GM19023 (cell line): ENCODE measurements around the gene TNFRSF1A.

ENCODE experiments used
- ATAC-seq: cut with Tn5 transposase; IDR thresholded peaks from one replicate; pipeline ENCODE4 v1.9.1; 2021; ENCODE audit warnings: mild to moderate bottlenecking, moderate library complexity; ENCODE audit not compliant: unreplicated experiment

Gene TNFRSF1A

DNA sequence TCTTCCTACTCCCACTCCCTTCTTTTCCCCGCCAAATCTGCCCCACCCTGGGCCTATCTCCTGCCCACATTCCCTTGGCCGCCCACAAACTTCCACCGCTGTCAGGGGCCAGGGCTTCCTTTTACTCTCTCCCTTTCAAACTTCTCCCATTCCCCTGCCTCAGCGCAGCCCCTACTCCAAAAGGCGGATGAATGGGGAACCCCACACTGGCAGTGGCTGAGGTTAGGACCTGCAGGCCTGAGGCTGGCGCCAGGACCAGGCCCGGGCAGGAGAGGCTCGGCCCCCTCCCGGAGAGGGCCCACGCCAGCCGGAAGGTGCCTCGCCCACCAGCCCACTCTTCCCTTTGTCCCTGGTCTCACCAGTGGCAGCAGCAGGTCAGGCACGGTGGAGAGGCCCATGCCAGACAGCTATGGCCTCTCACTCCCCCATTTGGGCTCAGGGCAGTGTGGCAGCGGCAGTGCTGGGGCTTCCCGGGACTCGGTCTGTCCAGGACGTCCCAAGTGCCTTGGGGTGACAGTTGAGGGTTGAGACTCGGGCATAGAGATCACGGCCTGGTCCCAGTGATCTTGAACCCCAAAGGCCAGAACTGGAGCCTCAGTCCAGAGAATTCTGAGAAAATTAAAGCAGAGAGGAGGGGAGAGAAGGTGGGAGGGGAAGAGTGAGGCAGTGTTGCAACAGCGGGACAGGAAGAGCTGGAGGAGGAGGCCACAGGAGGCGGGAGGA lies at the start of gene TNFRSF1A:
TSS of gene TNFRSF1A (minus strand) at position 660 of the 723 bp plus-strand sequence. CDS start at position 398, 262 bp downstream.
- peak; percentile 50 for ATAC-seq

DNA sequence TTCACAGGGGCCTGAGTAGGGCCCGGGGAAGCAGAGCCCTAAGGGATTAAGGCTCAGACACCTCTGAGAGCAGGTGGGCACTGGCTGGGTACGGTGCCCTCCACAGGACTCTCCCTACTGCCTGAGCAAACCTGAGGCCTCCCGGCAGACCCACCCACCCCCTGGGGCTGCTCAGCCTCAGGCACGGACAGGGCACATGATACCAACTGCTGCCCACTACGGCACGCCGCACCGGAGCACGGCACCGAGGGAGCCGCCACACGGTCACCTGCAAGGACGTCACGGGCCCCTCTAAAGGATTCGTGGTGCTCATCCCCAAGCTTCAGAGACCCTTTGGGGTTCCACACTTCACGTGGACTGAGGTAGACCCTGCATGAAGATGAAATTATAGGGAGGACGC lies 49.1 kb upstream of the TNFRSF1A start:
- no peak for ATAC-seq

DNA sequence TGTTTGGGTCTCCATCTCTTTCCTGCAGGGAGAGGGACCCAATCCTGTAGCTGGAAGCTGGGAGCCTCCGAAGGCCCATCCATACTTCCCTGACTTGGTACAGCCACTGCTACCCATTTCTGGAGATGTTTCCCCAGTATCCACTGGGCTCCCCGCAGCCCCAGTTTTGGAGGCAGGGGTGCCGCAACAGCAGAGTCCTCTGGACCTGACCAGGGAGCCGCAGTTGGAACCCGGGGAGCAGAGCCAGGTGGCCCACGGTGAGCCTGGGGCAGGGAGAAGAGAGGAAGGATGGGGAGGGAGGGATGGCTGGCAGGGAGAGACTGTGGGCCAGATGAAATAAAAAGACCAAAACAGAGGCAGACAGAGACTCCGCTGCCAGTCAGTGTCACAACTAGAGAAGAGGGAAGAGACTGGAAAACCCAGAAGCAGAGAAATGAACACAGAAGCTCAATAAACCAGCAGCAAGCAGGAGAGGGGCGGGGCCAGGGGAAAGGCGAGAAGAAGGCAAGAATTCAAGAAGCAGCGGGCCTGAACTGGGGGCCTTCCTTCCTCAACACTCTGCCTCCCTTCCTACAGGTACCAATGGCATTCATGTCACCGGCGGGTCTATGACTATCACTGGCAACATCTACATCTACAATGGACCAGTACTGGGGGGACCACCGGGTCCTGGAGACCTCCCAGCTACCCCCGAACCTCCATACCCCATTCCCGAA lies 48.4 kb upstream of the TNFRSF1A start:
- ATAC-seq = no peak

DNA sequence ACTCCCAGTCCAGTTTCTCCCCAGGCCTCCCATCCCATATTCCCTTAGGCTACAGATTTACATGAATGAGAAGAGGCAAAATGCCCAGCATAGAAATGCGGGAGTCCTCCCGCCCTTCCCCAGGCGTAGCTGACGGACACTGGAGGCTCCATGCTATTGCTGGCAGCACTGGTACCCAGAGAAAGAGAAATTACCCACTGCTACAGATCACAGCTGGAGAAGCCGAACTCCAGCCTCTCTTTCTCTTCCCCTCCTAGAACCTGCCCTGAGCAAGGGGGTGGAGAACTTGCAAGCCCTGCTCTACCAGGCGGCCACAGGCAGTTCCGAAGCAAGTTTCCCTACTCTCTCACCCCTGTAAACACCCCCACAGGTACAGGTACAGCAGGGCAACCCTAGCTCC lies 45.7 kb upstream of the TNFRSF1A start:
- no peak for ATAC-seq

DNA sequence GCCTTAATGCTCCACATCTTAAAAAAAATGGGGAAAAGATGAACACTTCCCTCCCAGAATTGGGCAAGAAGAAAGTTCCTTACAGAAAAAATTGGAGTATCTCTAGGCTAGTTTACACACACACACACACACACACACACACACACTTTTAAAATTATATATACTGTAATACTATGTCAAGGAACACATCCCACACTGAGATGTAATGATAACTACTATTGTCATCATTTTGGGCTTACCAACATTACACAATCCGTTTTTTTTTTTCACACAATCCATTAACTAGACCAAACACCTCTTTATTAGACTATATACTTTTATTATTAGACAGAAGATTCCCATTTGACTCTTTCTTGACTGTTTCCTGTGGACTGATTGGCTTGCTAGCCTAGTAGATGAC lies 44.6 kb upstream of the TNFRSF1A start:
- ATAC-seq = no peak

DNA sequence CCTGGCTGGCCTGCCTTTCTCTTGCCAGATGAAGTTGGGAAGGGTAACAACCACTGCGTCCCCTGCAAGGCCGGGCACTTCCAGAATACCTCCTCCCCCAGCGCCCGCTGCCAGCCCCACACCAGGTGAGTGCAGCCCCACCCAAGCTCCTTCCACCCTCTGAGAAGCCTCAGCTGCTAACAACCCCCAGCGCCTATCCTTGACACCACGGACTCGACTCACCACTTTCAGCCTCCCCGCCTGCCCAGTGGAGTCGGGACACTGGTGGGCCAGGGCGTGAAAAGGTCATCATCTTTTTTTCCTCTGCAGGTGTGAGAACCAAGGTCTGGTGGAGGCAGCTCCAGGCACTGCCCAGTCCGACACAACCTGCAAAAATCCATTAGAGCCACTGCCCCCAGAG lies 44.2 kb upstream of the TNFRSF1A start:
- no peak for ATAC-seq

DNA sequence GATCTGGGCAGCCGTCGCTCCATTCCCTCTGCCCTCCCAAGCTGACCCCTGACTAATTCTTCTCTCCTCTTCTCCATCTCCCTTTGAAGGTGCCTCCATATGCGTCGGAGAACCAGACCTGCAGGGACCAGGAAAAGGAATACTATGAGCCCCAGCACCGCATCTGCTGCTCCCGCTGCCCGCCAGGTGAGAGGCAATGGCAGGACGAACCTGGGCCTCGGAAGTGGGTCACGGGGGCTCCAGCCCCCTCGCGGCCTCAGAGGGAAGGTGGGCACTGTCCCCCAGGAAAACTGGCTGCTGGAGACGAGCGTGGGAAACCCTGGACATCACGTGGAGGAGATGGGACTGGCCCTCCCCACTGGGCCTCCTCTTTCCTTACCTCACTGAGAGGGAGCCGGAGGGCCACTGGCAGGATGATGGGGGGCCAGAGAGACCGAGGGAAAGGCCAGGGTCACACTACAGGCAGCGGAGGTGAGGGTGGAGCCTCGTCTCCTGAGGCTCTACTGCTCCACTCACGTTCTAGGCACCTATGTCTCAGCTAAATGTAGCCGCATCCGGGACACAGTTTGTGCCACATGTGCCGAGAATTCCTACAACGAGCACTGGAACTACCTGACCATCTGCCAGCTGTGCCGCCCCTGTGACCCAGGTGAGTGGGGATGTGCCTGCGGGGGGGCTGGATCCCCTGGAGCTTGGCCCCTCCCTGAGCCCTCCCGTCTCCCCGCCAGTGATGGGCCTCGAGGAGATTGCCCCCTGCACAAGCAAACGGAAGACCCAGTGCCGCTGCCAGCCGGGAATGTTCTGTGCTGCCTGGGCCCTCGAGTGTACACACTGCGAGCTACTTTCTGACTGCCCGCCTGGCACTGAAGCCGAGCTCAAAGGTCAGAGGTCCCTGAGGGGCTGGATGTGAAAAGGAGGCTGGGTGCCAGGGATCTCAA lies 42.9 kb upstream of the TNFRSF1A start:
- ATAC-seq = no peak

DNA sequence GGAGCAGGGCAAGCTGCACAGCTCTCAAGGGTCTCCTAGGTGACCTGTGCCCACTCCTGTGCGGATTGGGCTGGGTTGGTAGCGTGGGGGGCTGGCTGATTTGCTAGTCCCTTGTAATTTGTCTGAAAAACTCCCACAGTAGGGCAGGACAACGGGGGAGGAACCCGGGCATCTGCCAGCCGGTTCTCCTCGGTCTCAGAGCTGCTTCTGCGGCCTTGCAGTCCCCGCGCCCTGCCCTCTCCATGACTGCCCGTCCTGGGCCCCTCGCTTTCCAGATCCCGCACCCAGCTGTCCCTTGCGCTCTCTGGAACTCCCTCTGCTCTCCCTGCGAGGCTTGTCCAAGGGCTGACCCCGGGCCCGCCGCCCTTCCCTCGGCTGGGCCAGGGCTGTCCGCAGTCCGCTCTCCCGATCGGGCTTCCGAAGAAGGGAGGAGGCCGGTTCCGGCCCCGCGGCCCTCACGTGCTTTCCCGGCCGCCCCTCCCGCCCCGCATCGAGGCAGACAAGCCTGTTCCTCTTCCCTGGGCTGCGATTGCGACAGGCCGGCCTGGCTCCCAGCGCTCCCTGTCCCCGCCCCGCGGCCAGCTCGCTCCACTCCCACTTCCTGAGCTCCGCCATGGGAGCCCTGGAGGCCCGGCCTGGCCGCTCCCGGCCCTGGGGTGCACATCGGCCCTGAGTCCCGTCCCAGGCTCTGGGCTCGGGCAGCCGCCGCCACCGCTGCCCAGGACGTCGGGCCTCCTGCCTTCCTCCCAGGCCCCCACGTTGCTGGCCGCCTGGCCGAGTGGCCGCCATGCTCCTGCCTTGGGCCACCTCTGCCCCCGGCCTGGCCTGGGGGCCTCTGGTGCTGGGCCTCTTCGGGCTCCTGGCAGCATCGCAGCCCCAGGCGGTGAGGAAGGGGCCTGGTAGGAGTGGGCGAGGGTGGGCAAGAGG lies 42.0 kb upstream of the TNFRSF1A start, which contains the start of gene LTBR:
TSS of gene LTBR (plus strand) at position 591 of the 927 bp plus-strand sequence. CDS start at position 788, 197 bp downstream.
- ATAC-seq = no peak

DNA sequence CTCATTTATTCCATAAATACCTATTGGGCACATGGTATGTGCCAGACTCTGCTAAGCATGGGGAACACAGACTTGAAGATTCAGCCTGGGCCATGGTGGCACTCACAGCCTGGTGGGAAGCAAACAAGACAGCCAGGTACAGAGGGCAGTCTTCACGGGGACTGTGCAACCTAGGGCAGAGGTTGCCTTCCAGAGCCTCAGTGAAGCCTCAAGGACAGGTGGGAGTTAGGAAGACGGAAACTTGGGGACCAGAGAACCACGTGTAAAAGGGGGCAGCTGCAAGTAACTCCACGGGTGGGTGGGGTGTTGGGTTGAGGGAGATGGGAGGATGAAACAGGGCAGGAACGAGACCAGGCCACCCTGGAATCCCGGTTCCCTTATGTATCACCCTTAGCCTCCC lies 41.1 kb upstream of the TNFRSF1A start:
- no peak for ATAC-seq

DNA sequence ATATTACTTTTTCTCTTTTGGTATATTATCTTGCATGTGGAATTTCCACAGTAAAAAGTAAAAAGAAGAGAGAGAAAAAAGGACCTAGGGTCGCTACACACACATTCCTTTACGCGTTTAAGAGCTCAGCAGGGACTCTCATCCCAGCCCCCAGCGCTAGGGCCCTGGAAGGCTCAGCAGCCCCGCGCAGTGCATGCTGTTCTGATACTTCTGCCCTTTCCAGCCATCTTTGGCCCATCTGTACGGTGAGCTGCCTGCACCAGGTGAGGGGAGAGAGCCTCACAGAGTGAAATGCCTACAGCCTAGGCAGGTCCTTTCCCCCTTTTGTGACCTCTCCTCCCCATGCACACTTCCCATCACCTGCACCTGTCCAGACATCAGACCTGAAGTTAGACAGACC lies 40.5 kb upstream of the TNFRSF1A start:
- ATAC-seq = no peak

DNA sequence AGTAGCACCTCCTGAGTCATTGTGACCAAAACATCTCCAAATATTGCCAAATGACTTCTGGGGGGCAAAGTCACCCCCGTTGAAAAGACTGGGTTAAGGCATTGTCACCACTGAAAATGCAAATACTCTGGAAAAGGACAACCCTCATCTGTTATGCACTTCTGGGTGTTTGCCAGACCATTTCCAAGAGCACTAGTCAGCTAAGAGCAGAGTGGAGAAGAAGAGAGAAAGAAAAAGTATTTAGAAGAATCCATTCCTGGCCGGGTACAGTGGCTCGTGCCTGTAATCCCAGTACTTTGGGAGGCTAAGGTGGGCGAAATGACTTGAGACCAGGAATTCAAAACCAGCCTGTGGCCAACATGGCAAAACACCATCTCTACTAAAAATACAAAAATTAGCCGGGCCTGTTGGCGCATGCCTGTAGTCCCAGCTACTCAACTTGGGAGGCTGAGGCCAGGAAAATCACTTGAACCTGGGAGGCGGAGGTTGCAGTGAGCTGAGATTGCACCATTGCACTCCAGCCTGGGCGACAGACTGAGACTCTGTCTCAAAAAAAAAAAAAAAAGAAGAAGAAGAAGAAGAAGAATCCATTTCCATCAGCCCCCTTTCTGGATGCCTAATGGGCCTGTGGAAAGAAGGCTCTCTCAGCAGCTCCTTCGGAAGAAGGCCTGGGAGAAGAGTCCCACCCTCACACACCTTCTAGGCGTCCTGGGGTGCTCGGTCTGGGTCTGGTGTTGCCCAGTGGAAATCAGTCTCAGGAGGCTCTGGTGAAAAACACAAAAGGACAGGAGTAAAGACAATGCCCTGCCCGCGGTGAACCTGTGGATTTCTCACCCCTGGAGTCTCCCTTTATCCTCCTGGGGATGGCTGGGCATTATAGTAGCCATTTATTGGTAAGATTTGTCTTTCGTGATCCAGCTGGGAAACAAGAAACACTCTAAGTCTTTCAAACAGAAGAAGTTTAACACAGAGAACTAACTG lies 38.6 kb upstream of the TNFRSF1A start:
- no peak for ATAC-seq

DNA sequence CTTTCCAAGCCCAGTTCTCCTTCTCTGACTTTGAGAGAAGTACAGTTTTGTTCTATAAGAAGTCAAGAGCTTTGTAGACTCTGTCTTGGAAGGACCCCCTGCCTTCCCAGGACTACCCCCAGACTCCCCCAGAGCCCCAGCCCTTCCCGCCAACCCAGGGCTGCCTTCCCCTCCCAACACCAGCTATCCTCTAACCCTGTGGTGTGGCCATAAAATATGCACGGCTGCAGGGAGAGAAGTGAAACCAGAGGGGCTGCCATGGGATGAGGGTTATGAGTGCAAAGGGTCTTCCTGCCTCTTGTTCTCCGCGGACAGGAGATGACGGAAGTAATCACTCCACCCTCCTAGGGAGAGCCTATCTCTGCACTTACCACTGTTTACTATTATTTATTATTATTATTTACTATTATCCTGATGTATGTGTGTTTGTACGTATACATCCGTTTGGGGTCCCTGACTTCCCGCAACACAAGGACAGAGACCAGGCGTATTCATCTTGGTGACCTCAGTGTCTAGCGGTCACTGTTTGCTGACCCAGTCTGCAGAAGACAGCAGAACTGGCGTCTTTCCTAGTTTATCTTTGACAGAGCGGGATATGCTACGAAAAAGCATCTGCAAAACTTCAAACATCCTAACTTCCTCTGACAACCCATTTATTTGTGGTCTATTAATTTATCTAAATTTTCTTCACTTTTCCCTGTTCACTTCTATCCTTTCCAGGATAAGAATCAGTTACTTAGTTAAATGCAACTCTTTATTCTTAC lies 37.0 kb upstream of the TNFRSF1A start:
- no peak for ATAC-seq

DNA sequence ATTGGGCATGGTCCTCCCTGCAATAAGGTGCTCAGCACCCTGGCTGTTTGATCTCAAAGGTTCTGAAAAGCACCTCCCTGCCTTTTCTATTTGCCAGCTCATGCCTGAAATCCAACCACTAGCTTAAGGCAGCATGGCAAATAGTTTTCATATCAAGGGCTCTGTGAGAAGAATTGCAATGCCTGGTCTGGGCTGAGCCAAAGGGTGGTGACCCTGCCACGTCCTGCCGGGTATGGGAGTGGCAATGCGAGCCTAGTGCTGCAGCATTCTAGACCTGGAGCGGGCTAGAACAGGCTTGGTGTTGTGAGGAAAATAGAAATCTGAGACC lies 35.8 kb upstream of the TNFRSF1A start:
- ATAC-seq = no peak

DNA sequence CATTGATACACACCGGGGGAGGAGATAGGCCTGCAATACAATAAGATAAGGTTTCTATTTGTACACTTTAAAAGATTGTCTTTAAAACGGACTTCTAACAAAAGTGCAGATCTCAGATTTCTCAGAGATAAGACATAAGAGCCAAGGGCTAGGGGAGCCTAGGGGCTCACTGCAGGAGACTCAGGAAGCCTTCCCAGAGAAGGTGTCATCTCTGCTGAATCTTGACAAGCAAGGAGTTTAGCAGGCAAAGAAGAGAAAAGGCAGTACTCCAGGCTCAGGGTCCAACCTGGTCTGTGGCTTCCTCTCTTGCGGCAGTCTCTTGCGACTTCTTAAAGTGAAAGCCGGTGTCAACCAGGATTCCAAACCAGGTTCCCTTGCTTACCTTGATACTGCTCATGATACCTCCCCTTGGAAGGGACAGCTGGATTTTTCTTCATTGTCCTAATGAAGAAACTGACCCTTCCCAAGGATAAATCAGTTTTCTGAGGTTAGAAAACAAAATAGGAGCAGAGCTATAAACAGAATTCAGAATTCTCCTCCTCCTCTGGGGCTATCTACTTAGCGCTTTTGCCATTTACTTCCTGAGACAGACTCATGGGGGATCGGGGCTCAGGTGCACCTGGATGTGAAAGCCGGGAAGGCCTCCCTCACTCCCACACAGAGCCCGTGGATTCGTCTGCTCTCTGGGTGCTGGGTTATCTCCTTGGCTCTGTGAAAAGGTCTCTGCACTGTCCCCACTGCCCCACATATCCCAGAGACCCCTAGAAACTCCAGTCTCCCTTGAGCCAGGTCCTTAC lies 35.2 kb upstream of the TNFRSF1A start:
- no peak for ATAC-seq

DNA sequence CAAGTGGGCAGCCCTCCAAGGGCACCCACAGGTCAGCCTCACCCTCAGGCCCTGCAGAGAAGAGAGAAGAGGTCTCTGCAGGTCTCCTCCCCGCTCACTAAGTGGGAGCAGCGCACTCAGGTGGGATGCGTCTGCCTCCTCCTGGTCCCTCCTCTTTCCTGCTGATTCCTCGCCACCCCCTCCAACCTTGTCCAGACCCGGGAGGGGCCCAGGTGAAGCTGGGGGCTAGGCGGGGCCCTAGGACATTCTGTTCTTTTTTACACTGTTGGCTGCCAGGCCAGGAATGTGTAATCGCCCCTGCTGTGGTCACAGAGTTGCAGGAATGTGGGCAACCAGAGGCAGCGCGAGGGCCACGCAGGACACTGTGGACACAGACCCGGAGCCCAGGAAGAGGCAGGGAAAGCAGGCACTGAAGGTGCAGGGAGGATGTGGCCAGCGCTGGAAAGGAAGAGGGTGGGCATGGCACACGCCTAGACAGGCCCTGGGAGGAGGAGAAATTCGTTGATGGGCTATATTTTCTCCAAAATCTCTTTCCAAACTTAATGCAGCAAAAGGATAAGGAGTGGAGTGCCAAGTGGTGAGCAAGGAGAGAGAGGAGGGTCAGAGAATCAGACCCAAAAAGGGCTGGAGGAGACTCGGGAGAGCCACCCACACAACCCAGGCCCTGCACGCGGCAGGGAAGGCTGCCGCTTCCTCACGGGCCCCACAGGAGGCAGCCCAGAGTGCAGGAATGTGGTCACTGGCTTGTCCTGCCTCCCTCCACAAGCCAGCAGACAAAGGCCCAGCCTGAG lies 34.4 kb upstream of the TNFRSF1A start:
- no peak for ATAC-seq

DNA sequence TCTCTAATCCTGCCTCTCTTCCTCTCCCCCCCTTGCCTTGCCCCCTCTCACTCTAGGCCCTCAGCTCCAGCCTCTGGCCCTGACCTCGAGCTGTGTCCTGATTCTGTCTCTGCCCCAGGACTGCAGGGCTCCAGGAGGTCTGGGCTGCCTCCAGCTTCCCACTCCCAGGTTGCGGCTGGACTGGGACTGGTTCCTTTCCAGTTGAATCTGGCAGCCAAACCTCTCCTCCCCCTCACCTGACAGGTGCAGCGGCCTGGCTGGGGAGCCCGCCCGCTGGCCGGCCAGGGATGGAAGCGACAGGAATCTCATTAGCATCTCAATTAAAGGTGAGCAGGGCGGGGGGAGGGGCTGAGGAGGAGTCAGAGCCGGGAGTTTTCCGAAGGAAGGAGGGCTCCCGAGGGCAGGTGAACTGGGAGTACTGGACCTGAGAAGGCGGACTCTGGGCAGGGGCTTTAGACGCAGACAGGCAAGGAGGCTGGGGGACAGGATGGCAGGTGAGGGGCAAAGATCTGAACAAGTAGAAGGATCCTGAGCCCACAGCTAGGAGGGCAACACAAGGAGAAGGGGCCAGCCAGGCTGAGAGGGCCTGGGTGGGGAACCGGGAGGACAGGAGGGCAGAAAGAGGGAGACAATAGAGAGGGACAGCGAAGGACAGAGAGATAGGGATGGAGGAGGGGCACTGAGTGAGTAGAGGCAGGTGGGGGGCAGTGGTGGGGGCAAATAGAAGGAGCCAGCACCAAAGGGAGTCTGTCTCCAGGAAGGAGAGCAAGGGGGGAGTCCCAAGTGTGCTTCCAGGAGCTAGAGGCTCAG lies 33.6 kb upstream of the TNFRSF1A start, which contains the start of gene SCNN1A:
TSS of gene SCNN1A (minus strand) at position 295 of the 810 bp plus-strand sequence. CDS start 780 bp downstream, outside the sequence.
- ATAC-seq = no peak
